H1 (cell line): Measurements from ENCODE around the gene NADK2. TPM values are rescaled to one million over a fixed set of nuclear protein-coding genes. Genes with fewer than 3 reads are reported as not detected.

Source experiments
- CTCF ChIA-PET: fragments of 300-600 bp; sonication (Branson Sonifier 250); formaldehyde crosslinking; loops from one replicate; lab custom pipeline; 2021; ENCODE audit not compliant: partially characterized antibody; lab: Charles Lee
- POLR2A ChIA-PET: fragments of 300-600 bp; sonication (Branson Sonifier 250); formaldehyde crosslinking; loops from one replicate; lab custom pipeline; 2021; ENCODE audit warnings: inconsistent platforms; ENCODE audit not compliant: partially characterized antibody; lab: Charles Lee
- DNase-seq, 2 experiments: peaks; one replicate each; pipeline versions ENCODE4 v3.0.0 to v3.0.0-alpha.2; 2010 to 2022; ENCODE audit warnings: low spot score in 2 of 2, low read depth in 1 of 2, mixed read lengths in 1 of 2
- FAIRE-seq: peaks from 2 replicates; lab custom pipeline; 2011; peaks lifted over from hg19 to GRCh38; lab: Jason Lieb, UNC
- H2AFZ ChIP-seq: 2 replicates; pipeline ENCODE4 v1.8.1; 2012; ENCODE audit warnings: low read length, inconsistent platforms
- H2AK5ac ChIP-seq: 2 replicates; pipeline ENCODE4 v1.6.1; 2013; ENCODE audit warnings: low read depth, low read length
- H2BK120ac ChIP-seq: replicated peaks from 2 replicates; pipeline ENCODE3; 2013; ENCODE audit warnings: low read depth, low read length, inconsistent platforms
- H2BK12ac ChIP-seq: 2 replicates; pipeline ENCODE4 v1.6.1; 2013; ENCODE audit warnings: low read depth, low read length
- H2BK15ac ChIP-seq: 2 replicates; pipeline ENCODE4 v1.6.1; 2013; ENCODE audit warnings: low read length
- H2BK20ac ChIP-seq: 2 replicates; pipeline ENCODE4 v1.6.1; 2013; ENCODE audit warnings: low read length
- H2BK5ac ChIP-seq: 2 replicates; pipeline ENCODE4 v1.6.1; 2013; ENCODE audit warnings: low read depth, low read length
- H3K14ac ChIP-seq: 2 replicates; pipeline ENCODE4 v1.6.1; 2013; ENCODE audit warnings: inconsistent platforms; ENCODE audit not compliant: insufficient read length
- H3K18ac ChIP-seq: 2 replicates; pipeline ENCODE4 v1.6.1; 2013; ENCODE audit warnings: low read length; ENCODE audit errors: extremely low read depth
- H3K23ac ChIP-seq: 2 replicates; pipeline ENCODE4 v1.6.1; 2013; ENCODE audit warnings: inconsistent platforms; ENCODE audit not compliant: insufficient read length
- H3K23me2 ChIP-seq: 2 replicates; pipeline ENCODE4 v1.6.1; 2013; ENCODE audit warnings: low read depth, low read length
- H3K27ac ChIP-seq: 2 replicates; pipeline ENCODE4 v1.6.1; 2011; ENCODE audit warnings: low read depth, low read length, inconsistent platforms
- H3K27me3 ChIP-seq, 4 experiments: replicated peaks in 1 of 4; 1 replicate in 1 of 4; 2 replicates in 3 of 4; pipeline versions ENCODE4 v1.6.1 to v1.8.1; 2011 to 2013; ENCODE audit warnings: low read length in 3 of 4, mild to moderate bottlenecking in 3 of 4, inconsistent platforms in 2 of 4, mixed read lengths in 2 of 4, moderate library complexity in 1 of 4; ENCODE audit not compliant: control insufficient read depth in 3 of 4, insufficient read depth in 3 of 4; ENCODE audit errors: extremely low read depth in 1 of 4
- H3K36me3 ChIP-seq, 4 experiments: 2 replicates each; pipeline versions ENCODE4 v1.6.1 to v1.8.1; 2011 to 2013; ENCODE audit warnings: mild to moderate bottlenecking in 4 of 4, low read length in 3 of 4, moderate library complexity in 2 of 4, control low read depth in 1 of 4, inconsistent platforms in 1 of 4; ENCODE audit not compliant: insufficient read depth in 4 of 4, control insufficient read depth in 2 of 4
- H3K4ac ChIP-seq: replicated peaks from 2 replicates; pipeline ENCODE3; 2013; ENCODE audit warnings: low read length, low read depth, mixed read lengths, inconsistent platforms; ENCODE audit not compliant: insufficient read length
- H3K4me1 ChIP-seq, 4 experiments: replicated peaks in 1 of 4; 1 replicate in 1 of 4; 2 replicates in 3 of 4; pipeline versions ENCODE4 v1.6.1 to v1.8.1; 2011 to 2013; ENCODE audit warnings: low read length in 3 of 4, inconsistent platforms in 2 of 4, mixed read lengths in 1 of 4; ENCODE audit not compliant: insufficient read depth in 4 of 4, control insufficient read depth in 3 of 4
- H3K4me2 ChIP-seq, 2 experiments: 2 replicates each; pipeline versions ENCODE4 v1.6.1 to v1.8.1; 2011 to 2013; ENCODE audit warnings: low read depth in 2 of 2, low read length in 2 of 2, control low read depth in 1 of 2, inconsistent platforms in 1 of 2, mild to moderate bottlenecking in 1 of 2; ENCODE audit not compliant: insufficient read depth in 1 of 2
- H3K4me3 ChIP-seq, 4 experiments: fragments of 200-600, 300-600 bp in 1 of 4; sonication (generic), shearing (Covaris generic), sonication (Bioruptor Twin) in 1 of 4; 2 replicates each; pipeline versions ENCODE4 v1.5.1 to v1.8.1; 2011 to 2016; ENCODE audit warnings: low read length in 4 of 4, low read depth in 3 of 4, control low read depth in 2 of 4, inconsistent platforms in 2 of 4, mild to moderate bottlenecking in 2 of 4, mixed read lengths in 1 of 4, moderate library complexity in 1 of 4; ENCODE audit not compliant: insufficient read depth in 2 of 4; ENCODE audit errors: extremely low read depth in 1 of 4
- H3K56ac ChIP-seq: replicated peaks from 2 replicates; pipeline ENCODE3; 2013; ENCODE audit warnings: low read depth, mild to moderate bottlenecking, mixed read lengths, low read length, inconsistent platforms; ENCODE audit not compliant: insufficient read length
- H3K79me1 ChIP-seq: 2 replicates; pipeline ENCODE4 v1.6.1; 2013; ENCODE audit warnings: low read depth, low read length, control low read depth
- H3K79me2 ChIP-seq, 2 experiments: 2 replicates each; pipeline versions ENCODE4 v1.6.1 to v1.8.1; 2012 to 2013; ENCODE audit warnings: low read length in 2 of 2, mild to moderate bottlenecking in 2 of 2, inconsistent platforms in 1 of 2; ENCODE audit not compliant: insufficient read depth in 2 of 2, control insufficient read depth in 1 of 2
- H3K9ac ChIP-seq, 4 experiments: replicated peaks in 1 of 4; 1 replicate in 1 of 4; 2 replicates in 3 of 4; pipeline versions ENCODE4 v1.6.1 to v1.8.1; 2011 to 2013; ENCODE audit warnings: low read depth in 3 of 4, low read length in 3 of 4, control low read depth in 2 of 4, mild to moderate bottlenecking in 2 of 4, moderate library complexity in 2 of 4, inconsistent platforms in 1 of 4; ENCODE audit errors: extremely low read depth in 1 of 4
- H3K9me3 ChIP-seq, 2 experiments: 2 replicates each; pipeline versions ENCODE4 v1.6.1 to v1.8.1; 2012 to 2013; ENCODE audit warnings: mild to moderate bottlenecking in 2 of 2, moderate library complexity in 2 of 2, control low read depth in 1 of 2, inconsistent platforms in 1 of 2, low read depth in 1 of 2, low read length in 1 of 2, mixed read lengths in 1 of 2; ENCODE audit not compliant: insufficient read depth in 2 of 2
- H4K20me1 ChIP-seq, 2 experiments: replicated peaks in 1 of 2; 2 replicates each; pipeline versions ENCODE3 to v1.8.1; 2011 to 2013; ENCODE audit warnings: inconsistent platforms in 2 of 2, low read length in 2 of 2, mild to moderate bottlenecking in 1 of 2; ENCODE audit not compliant: insufficient read depth in 2 of 2, control insufficient read depth in 1 of 2
- H4K5ac ChIP-seq: 2 replicates; pipeline ENCODE4 v1.6.1; 2013; ENCODE audit warnings: low read length, low read depth, mixed read lengths, inconsistent platforms; ENCODE audit not compliant: insufficient read length
- H4K8ac ChIP-seq: 2 replicates; pipeline ENCODE4 v1.8.0; 2013; ENCODE audit warnings: mild to moderate bottlenecking, moderate library complexity, low read length, inconsistent platforms; ENCODE audit not compliant: insufficient read depth; ENCODE audit errors: extremely low read depth
- H4K91ac ChIP-seq: replicated peaks from 2 replicates; pipeline ENCODE3; 2013; ENCODE audit warnings: low read length, mixed read lengths, inconsistent platforms; ENCODE audit not compliant: insufficient read length
- BACH1 ChIP-seq: IDR thresholded peaks from 2 replicates; pipeline ENCODE4 v1.6.1; 2012; ENCODE audit warnings: low read length, improper control_type of control experiment
- CREB1 ChIP-seq: IDR thresholded peaks from 2 replicates; pipeline ENCODE4 v1.6.1; 2012; ENCODE audit warnings: inconsistent platforms
- EZH2 ChIP-seq: fragments of 200-600 bp; sonication (generic); IDR thresholded peaks from 2 replicates; pipeline ENCODE4 v1.7.1; 2012; ENCODE audit warnings: low read depth, mild to moderate bottlenecking, moderate library complexity, low read length, inconsistent platforms; ENCODE audit not compliant: severe bottlenecking
- HDAC2 ChIP-seq, 2 experiments: fragments of 300-600 bp in 1 of 2; sonication (generic) in 1 of 2; IDR thresholded peaks; 2 replicates each; pipeline ENCODE4 v1.6.1; 2011 to 2012; ENCODE audit warnings: low read depth in 2 of 2, low read length in 2 of 2, mild to moderate bottlenecking in 2 of 2, moderate library complexity in 2 of 2, borderline replicate concordance in 1 of 2, inconsistent platforms in 1 of 2
- MAFK ChIP-seq: IDR thresholded peaks from 2 replicates; pipeline ENCODE4 v1.6.1; 2012; ENCODE audit warnings: low read depth, mild to moderate bottlenecking, improper control_type of control experiment, low read length
- RAD21 ChIP-seq, 2 experiments: IDR thresholded peaks in 1 of 2; conservative IDR thresholded peaks in 1 of 2; 2 replicates each; pipeline ENCODE4 v1.6.1; 2011; ENCODE audit warnings: low read depth in 2 of 2, low read length in 2 of 2, improper control_type of control experiment in 1 of 2, inconsistent platforms in 1 of 2, mild to moderate bottlenecking in 1 of 2, moderate library complexity in 1 of 2
- RXRA ChIP-seq: IDR thresholded peaks from 2 replicates; pipeline ENCODE4 v1.6.1; 2011; ENCODE audit warnings: low read depth, mild to moderate bottlenecking, low read length, moderate library complexity; ENCODE audit not compliant: insufficient read depth
- SIN3A ChIP-seq, 2 experiments: IDR thresholded peaks in 1 of 2; conservative IDR thresholded peaks in 1 of 2; 2 replicates each; pipeline ENCODE4 v1.6.1; 2011 to 2012; ENCODE audit warnings: low read length in 2 of 2, improper control_type of control experiment in 1 of 2, low read depth in 1 of 2, mild to moderate bottlenecking in 1 of 2
- SP2 ChIP-seq: IDR thresholded peaks from 2 replicates; pipeline ENCODE4 v1.6.1; 2012; ENCODE audit warnings: mild to moderate bottlenecking, low read length, inconsistent platforms
- SP4 ChIP-seq: IDR thresholded peaks from 2 replicates; pipeline ENCODE4 v1.6.1; 2012; ENCODE audit warnings: low read length, inconsistent platforms
- SUZ12 ChIP-seq: fragments of 200-600 bp; sonication (generic); IDR thresholded peaks from 2 replicates; pipeline ENCODE4 v1.6.1; 2012; ENCODE audit warnings: mild to moderate bottlenecking, inconsistent platforms, low read length, moderate library complexity, mixed read lengths
- WGBS, 2 experiments: shearing (Covaris generic) in 1 of 2; methylation state at CpG; one replicate each; pipeline versions ENCODE4 v1.1.6 to v1.1.7; 2013 to 2015; ENCODE audit warnings: low lambda C conversion rate in 2 of 2, mixed read lengths in 2 of 2, inconsistent platforms in 1 of 2, low coverage in 1 of 2, missing lambda C conversion rate in 1 of 2; ENCODE audit not compliant: insufficient replicate concordance in 2 of 2, insufficient coverage in 1 of 2, insufficient read length in 1 of 2; ENCODE audit errors: extremely low coverage in 1 of 2, missing lambda C conversion rate in 1 of 2; 5-methylcytosine and 5-hydroxymethylcytosine counted together
- polyA plus RNA-seq, 7 experiments: library from polyadenylated mRNA; depleted of rRNA in 3 of 7; stranded (reverse) in 5 of 7; unstranded in 2 of 7; fragments of >200 nt in 5 of 7; fragments of 200-250 nt in 2 of 7; gene quantifications; 1 replicate in 5 of 7; 2 replicates in 1 of 7; 4 replicates in 1 of 7; pipeline versions ENCODE4 v1.2.1 to v1.2.3, GENCODE V29; 2011 to 2013; ENCODE audit warnings: missing spikeins in 2 of 7, mixed read lengths in 2 of 7
- total RNA-seq: library from RNA; stranded (reverse); fragmentation: NEBNext Ultra II Directional; extraction: Animal tissue kit (Norgen Biotek cat#: 25700); gene quantifications from 2 replicates; pipeline ENCODE4 v1.2.1, GENCODE V29; 2021

Gene NADK2
- total and polyA plus RNA-seq, 2 of the 8 experiments (the other 6 are each of a cell fraction or from before 2014, with no cell fraction given): 3.4 to 16.1 TPM

- peaks cover 12% of the 10 kb centered on the region; the same call in 1 of the 2 replicates for H3K23me2 ChIP-seq
- peak overlapping the region in 3 of 4 experiments; percentile 52 to 64 (median 63); a peak in 6 of 7 replicates for H3K9ac ChIP-seq
- no peaks in the 10 kb centered on the region for H3K27me3 ChIP-seq
- H2AFZ ChIP-seq: peak overlapping the region; percentile 65
- no peaks in the 10 kb centered on the region for H3K79me1 ChIP-seq
- H4K91ac ChIP-seq: no peak overlapping the region
- peak overlapping the region; percentile 85 to 90 (median 86) for H3K4me3 ChIP-seq
- H3K18ac ChIP-seq: no peak overlapping the region
- H3K14ac ChIP-seq: no peak overlapping the region
- H2BK15ac ChIP-seq: no peak overlapping the region
- no peaks in the 10 kb centered on the region for H4K20me1 ChIP-seq
- no peak overlapping the region for H2BK12ac ChIP-seq
- no peak overlapping the region for H3K4ac ChIP-seq
- H3K23ac ChIP-seq: no peak overlapping the region
- peak overlapping the region; percentile 81; the same call in 1 of the 2 replicates for H4K8ac ChIP-seq
- H3K4me2 ChIP-seq: peak overlapping the region; percentile 94 to 96
- ChIA-PET POLR2A (interaction anchor here (0.5 to 2.4 kb wide), 5 partner anchors 9 to 996 kb away, joined by 3 to 13 read pairs (median 4); partner anchors contain the start of gene UGT3A2), CTCF (interaction anchor here (0.9 to 6.1 kb wide), 8 partner anchors 9 to 187 kb away, joined by 3 to 44 read pairs (median 5); partner anchors contain the start of gene NADK2)
- DNase-seq: peak in 1 of 2 experiments; percentile 54
- H2BK5ac ChIP-seq: no peak overlapping the region
- no peak overlapping the region for H2AK5ac ChIP-seq
- FAIRE-seq: no peak
- H2BK120ac ChIP-seq: no peak overlapping the region
- peaks cover 0 to 27% (median 7%) of the 10 kb centered on the region in 4 experiments; a peak in 5 of 8 replicates for H3K36me3 ChIP-seq
- no peak overlapping the region for H4K5ac ChIP-seq
- H3K9me3 ChIP-seq: no peaks in the 10 kb centered on the region
- H3K4me1 ChIP-seq: peaks cover 0 to 5% (median 2%) of the 10 kb centered on the region in 4 experiments; a peak in 3 of 7 replicates
- peaks cover 0 to 30% of the 10 kb centered on the region in 2 experiments; a peak in 3 of 4 replicates for H3K79me2 ChIP-seq
- H3K27ac ChIP-seq: no peak overlapping the region
- no peak overlapping the region for H2BK20ac ChIP-seq
- peak overlapping the region; percentile 19 for H3K56ac ChIP-seq
- WGBS, 2 experiments: 11% methylated on average over 23 of the region's 23 CpGs; no CpG with 5 or more reads in 1 of the 2 experiments
- TF ChIP-seq SIN3A (conservative IDR thresholded peaks at IDR 0.05 in 1 of 2, IDR thresholded peaks at IDR 0.05 in 1 of 2; ENCODE audit: low read depth in 1 of 2, low read length in 2 of 2) (peak; percentile 5 to 81; a peak in 2 of 4 replicates), RXRA (no peak), SP2 (no peak), BACH1 (no peak), CREB1 (peak; percentile 96), SUZ12 (no peak), RAD21 (IDR thresholded peaks at IDR 0.05 in 1 of 2, conservative IDR thresholded peaks at IDR 0.05 in 1 of 2; ENCODE audit: low read depth in 2 of 2, low read length in 2 of 2) (no peak), SP4 (0 out of 2 replicates have a peak, but pooled peaks have one; percentile 9), EZH2 (no peak), HDAC2 (IDR thresholded peaks at IDR 0.05; ENCODE audit: borderline replicate concordance in 1 of 2, low read depth in 2 of 2, low read length in 2 of 2) (no peak), MAFK (no peak)
Measured at GRCh38 chr5:36150676-36151433, 90.9 kb downstream of the NADK2 start.
